GM18508 (cell line): ENCODE results near the gene RERE.

Source experiments
- ATAC-seq: cut with Tn5 transposase; IDR thresholded peaks from one replicate; pipeline ENCODE4 v1.9.1; 2021; ENCODE audit warnings: moderate number of reproducible peaks; ENCODE audit not compliant: insufficient read depth, unreplicated experiment

The RERE gene

GRCh38 chr1:8817412-8818324 lies at the start of gene RERE:
Gene RERE, minus strand, starts transcription at chr1:8817640.
- peak; percentile 70 for ATAC-seq

- ATAC-seq: no peak
Observed at GRCh38 chr1:8866792-8867415, 49.5 kb upstream of the RERE start.

GRCh38 chr1:8866173-8866791 lies 48.8 kb upstream of the RERE start:
- ATAC-seq: no peak

- no peak for ATAC-seq
Observed at GRCh38 chr1:8864713-8865344, 47.4 kb upstream of the RERE start.

- ATAC-seq: no peak
Observed at GRCh38 chr1:8863794-8864233, 46.4 kb upstream of the RERE start.

GRCh38 chr1:8863138-8863537 lies 45.7 kb upstream of the RERE start:
- no peak for ATAC-seq

- ATAC-seq: no peak
Observed at GRCh38 chr1:8862528-8862927, 45.1 kb upstream of the RERE start.

- no peak for ATAC-seq
Observed at GRCh38 chr1:8860738-8861516, 43.5 kb upstream of the RERE start.

GRCh38 chr1:8858888-8859706 lies 41.7 kb upstream of the RERE start:
- no peak for ATAC-seq

GRCh38 chr1:8858112-8858668 lies 40.8 kb upstream of the RERE start:
- ATAC-seq: no peak

GRCh38 chr1:8856689-8857412 lies 39.4 kb upstream of the RERE start:
- ATAC-seq: no peak

- no peak for ATAC-seq
Observed at GRCh38 chr1:8854240-8854639, 36.8 kb upstream of the RERE start.

- no peak for ATAC-seq
Observed at GRCh38 chr1:8851060-8851459, 33.6 kb upstream of the RERE start.

- no peak for ATAC-seq
Observed at GRCh38 chr1:8848663-8849386, 31.4 kb upstream of the RERE start.

GRCh38 chr1:8847990-8848389 lies 30.6 kb upstream of the RERE start:
- ATAC-seq: no peak

GRCh38 chr1:8846263-8846662 lies 28.8 kb upstream of the RERE start:
- no peak for ATAC-seq
